HepG2 (cell line): ENCODE measurements around the gene BYSL. TPM values are rescaled to one million over a fixed set of nuclear protein-coding genes. Genes with fewer than 3 reads are reported as not detected.

Source experiments
- E2F5 ChIP-seq: sonication (generic); formaldehyde crosslinking; conservative IDR thresholded peaks from 2 replicates; pipeline ENCODE4 v1.4.0; 2020; ENCODE audit warnings: missing genetic modification reagents
- EZH2 ChIP-seq: conservative IDR thresholded peaks from 2 replicates; pipeline ENCODE4 v1.6.1; 2012; ENCODE audit warnings: mild to moderate bottlenecking, low read depth, low read length, moderate library complexity
- GRHL1 ChIP-seq: sonication (generic); formaldehyde crosslinking; conservative IDR thresholded peaks from 2 replicates; pipeline ENCODE4 v1.8.0; 2022; ENCODE audit warnings: missing genetic modification reagents
- HMG20B ChIP-seq: conservative IDR thresholded peaks from 2 replicates; pipeline ENCODE4 v1.6.1; 2016; ENCODE audit warnings: missing genetic modification reagents, missing compliant biosample characterization
- IRX3 ChIP-seq: sonication (generic); formaldehyde crosslinking; IDR thresholded peaks from 2 replicates; pipeline ENCODE4 v1.8.1; 2023; ENCODE audit warnings: mild to moderate bottlenecking, low read depth, missing genetic modification reagents, borderline replicate concordance
- KDM1A ChIP-seq: IDR thresholded peaks from 2 replicates; pipeline ENCODE4 v1.6.1; 2016; ENCODE audit warnings: missing compliant biosample characterization
- KDM3A ChIP-seq: IDR thresholded peaks from 2 replicates; pipeline ENCODE4 v1.6.1; 2018; ENCODE audit warnings: low read depth, missing compliant biosample characterization
- MAFK ChIP-seq, 2 experiments: IDR thresholded peaks in 1 of 2; conservative IDR thresholded peaks in 1 of 2; 2 replicates each; pipeline ENCODE4 v1.6.1; 2011; ENCODE audit warnings: improper control_type of control experiment in 2 of 2, low read length in 2 of 2
- MEF2D ChIP-seq: sonication (generic); formaldehyde crosslinking; IDR thresholded peaks from 2 replicates; pipeline ENCODE4 v1.5.1; 2020; ENCODE audit warnings: mild to moderate bottlenecking, missing genetic modification reagents
- MTA1 ChIP-seq: sonication (generic); formaldehyde crosslinking; IDR thresholded peaks from 2 replicates; pipeline ENCODE4 v1.4.0; 2020; ENCODE audit warnings: missing genetic modification reagents, mild to moderate bottlenecking, borderline replicate concordance
- NFATC3 ChIP-seq: sonication (generic); formaldehyde crosslinking; IDR thresholded peaks from 2 replicates; pipeline ENCODE4 v1.5.1; 2020; ENCODE audit warnings: mild to moderate bottlenecking, missing genetic modification reagents
- NFE2 ChIP-seq: sonication (generic); formaldehyde crosslinking; IDR thresholded peaks from 2 replicates; pipeline ENCODE4 v1.4.0; 2020; ENCODE audit warnings: missing genetic modification reagents
- POLR2AphosphoS2 ChIP-seq: IDR thresholded peaks from 2 replicates; pipeline ENCODE4 v1.6.1; 2011; ENCODE audit warnings: low read depth, low read length, improper control_type of control experiment
- RORA ChIP-seq: sonication (generic); formaldehyde crosslinking; IDR thresholded peaks from 2 replicates; pipeline ENCODE4 v1.5.0; 2020; ENCODE audit warnings: mild to moderate bottlenecking, missing genetic modification reagents, moderate library complexity
- TRAFD1 ChIP-seq: sonication (generic); formaldehyde crosslinking; IDR thresholded peaks from 2 replicates; pipeline ENCODE4 v1.5.1; 2020; ENCODE audit warnings: missing genetic modification reagents, mild to moderate bottlenecking, borderline replicate concordance
- ZMYM4 ChIP-seq: sonication (generic); formaldehyde crosslinking; IDR thresholded peaks from 2 replicates; pipeline ENCODE4 v1.8.1; 2023; ENCODE audit warnings: mild to moderate bottlenecking, missing genetic modification reagents
- ZNF12 ChIP-seq: sonication (generic); formaldehyde crosslinking; IDR thresholded peaks from 2 replicates; pipeline ENCODE4 v1.5.0; 2020; ENCODE audit warnings: missing genetic modification reagents
- ZNF143 ChIP-seq: sonication (generic); formaldehyde crosslinking; IDR thresholded peaks from 2 replicates; pipeline ENCODE4 v1.4.0; 2020; ENCODE audit warnings: missing genetic modification reagents
- ZNF572 ChIP-seq: sonication (generic); formaldehyde crosslinking; IDR thresholded peaks from 2 replicates; pipeline ENCODE4 v1.5.1; 2020; ENCODE audit warnings: mild to moderate bottlenecking, missing genetic modification reagents
- ZNF576 ChIP-seq: sonication (generic); formaldehyde crosslinking; IDR thresholded peaks from 2 replicates; pipeline ENCODE4 v1.4.0; 2020; ENCODE audit warnings: mild to moderate bottlenecking, missing genetic modification reagents
- ZNF674 ChIP-seq: sonication (generic); formaldehyde crosslinking; IDR thresholded peaks from 2 replicates; pipeline ENCODE4 v1.5.0; 2020; ENCODE audit warnings: low read depth, mild to moderate bottlenecking, missing genetic modification reagents
- ZNF781 ChIP-seq: sonication (generic); formaldehyde crosslinking; IDR thresholded peaks from 2 replicates; pipeline ENCODE4 v1.5.1; 2020; ENCODE audit warnings: borderline replicate concordance, mild to moderate bottlenecking, missing genetic modification reagents; ENCODE audit errors: not compliant biosample characterization
- polyA plus RNA-seq, 8 experiments: library from polyadenylated mRNA; depleted of rRNA in 3 of 8; stranded (reverse) in 7 of 8; unstranded in 1 of 8; fragments of >200 nt; fragmentation: Illumina TruSeq in 4 of 8; extraction: Trizol in 4 of 8; gene quantifications; 2 replicates each; pipeline versions ENCODE4 v1.2.1 to v1.2.3, GENCODE V29; 2011 to 2016; ENCODE audit warnings: low read depth in 4 of 8, missing spikeins in 1 of 8, mixed read lengths in 1 of 8; ENCODE audit not compliant: insufficient read depth in 1 of 8
- total RNA-seq, 5 experiments: library from RNA; depleted of rRNA; stranded (reverse); fragments of >200 nt; fragmentation: Illumina TruSeq; extraction: Trizol; gene quantifications; 2 replicates each; pipeline ENCODE4 v1.2.3, GENCODE V29; 2016; ENCODE audit warnings: low read depth in 1 of 5
- TF ChIP-seq, protein P1 (sequence below): sonication (generic); formaldehyde crosslinking; IDR thresholded peaks from 2 replicates; pipeline ENCODE4 v1.8.0; 2022; ENCODE audit warnings: missing genetic modification reagents, mild to moderate bottlenecking, moderate library complexity, borderline replicate concordance

BYSL gene
- total and polyA plus RNA-seq, 2 of the 13 experiments (the other 11 are each of a cell fraction or from before 2014, with no cell fraction given) = 27.9 to 28.6 TPM

- peak; percentile 85; the same call in 1 of the 2 replicates for TF ChIP-seq MTA1 (CRISPR knock-in tag)
- no peak for TF ChIP-seq GRHL1 (CRISPR knock-in tag)
- 0 out of 2 replicates have a peak, but pooled peaks have one; percentile 36 for TF ChIP-seq ZNF12 (CRISPR knock-in tag)
- TF ChIP-seq EZH2 = no peak
- no peak for TF ChIP-seq HMG20B
- no peak for TF ChIP-seq KDM3A (CRISPR knock-in tag)
- no peak; the same call in 1 of the 2 replicates for TF ChIP-seq IRX3 (CRISPR knock-in tag)
- no peak for TF ChIP-seq MEF2D (CRISPR knock-in tag)
- no peak for TF ChIP-seq ZNF781 (CRISPR knock-in tag)
- TF ChIP-seq ZNF572 (CRISPR knock-in tag) = no peak
- TF ChIP-seq NFATC3 (CRISPR knock-in tag) = no peak
- no peak for TF ChIP-seq ZNF674 (CRISPR knock-in tag)
- TF ChIP-seq TRAFD1 (CRISPR knock-in tag) = no peak
- no peak for TF ChIP-seq NFE2
- no peak for TF ChIP-seq MAFK (conservative IDR thresholded peaks at IDR 0.05 in 1 of 2, IDR thresholded peaks at IDR 0.05 in 1 of 2; ENCODE audit: low read length in 2 of 2)
- peak; percentile 50; the same call in 1 of the 2 replicates for TF ChIP-seq ZNF143 (CRISPR knock-in tag)
- no peak for TF ChIP-seq POLR2AphosphoS2
- no peak for TF ChIP-seq E2F5 (CRISPR knock-in tag)
- no peak for TF ChIP-seq RORA (CRISPR knock-in tag)
- peak; percentile 64; the same call in 1 of the 2 replicates for TF ChIP-seq ZMYM4 (CRISPR knock-in tag)
- TF ChIP-seq ZNF576 (CRISPR knock-in tag) = no peak
- TF ChIP-seq KDM1A = 0 out of 2 replicates have a peak, but pooled peaks have one; percentile 5
- TF ChIP-seq, protein P1, sequence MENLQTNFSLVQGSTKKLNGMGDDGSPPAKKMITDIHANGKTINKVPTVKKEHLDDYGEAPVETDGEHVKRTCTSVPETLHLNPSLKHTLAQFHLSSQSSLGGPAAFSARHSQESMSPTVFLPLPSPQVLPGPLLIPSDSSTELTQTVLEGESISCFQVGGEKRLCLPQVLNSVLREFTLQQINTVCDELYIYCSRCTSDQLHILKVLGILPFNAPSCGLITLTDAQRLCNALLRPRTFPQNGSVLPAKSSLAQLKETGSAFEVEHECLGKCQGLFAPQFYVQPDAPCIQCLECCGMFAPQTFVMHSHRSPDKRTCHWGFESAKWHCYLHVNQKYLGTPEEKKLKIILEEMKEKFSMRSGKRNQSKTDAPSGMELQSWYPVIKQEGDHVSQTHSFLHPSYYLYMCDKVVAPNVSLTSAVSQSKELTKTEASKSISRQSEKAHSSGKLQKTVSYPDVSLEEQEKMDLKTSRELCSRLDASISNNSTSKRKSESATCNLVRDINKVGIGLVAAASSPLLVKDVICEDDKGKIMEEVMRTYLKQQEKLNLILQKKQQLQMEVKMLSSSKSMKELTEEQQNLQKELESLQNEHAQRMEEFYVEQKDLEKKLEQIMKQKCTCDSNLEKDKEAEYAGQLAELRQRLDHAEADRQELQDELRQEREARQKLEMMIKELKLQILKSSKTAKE = no peak
Observed at GRCh38 chr6:41941280-41942066, 20.2 kb downstream of the BYSL start, which contains the start of gene CCND3 (continued).
